HG03439 (cell line): Measurements from ENCODE around the gene FXN.
"Not testable (repeated sequence)": the region's sequence is repeated elsewhere in the genome, so short reads cannot be mapped to it uniquely, and the experiment has no call there.

Experiments
- ATAC-seq: cut with Tn5 transposase; IDR thresholded peaks from one replicate; pipeline ENCODE4 v1.9.1; 2021; ENCODE audit warnings: mild to moderate bottlenecking, moderate library complexity; ENCODE audit not compliant: unreplicated experiment

Gene FXN

DNA sequence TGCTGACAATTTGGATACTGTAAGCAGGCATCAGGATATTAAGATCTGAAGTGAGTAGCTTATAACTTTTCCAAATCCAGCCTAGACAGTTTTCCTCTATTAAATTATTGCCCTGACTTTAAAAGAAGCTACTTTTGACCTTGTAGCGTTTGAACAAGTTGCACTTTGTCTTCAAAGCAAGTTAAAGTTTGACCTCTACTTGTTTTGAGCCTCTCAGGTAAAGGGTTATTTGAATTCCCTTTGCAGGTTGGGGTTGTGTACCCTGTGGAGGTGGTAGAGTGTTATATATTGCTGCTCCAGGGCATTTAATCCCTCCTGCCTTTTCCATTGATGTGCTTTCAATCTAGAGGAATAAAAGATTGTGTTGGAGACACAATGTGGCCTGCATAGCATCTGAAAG lies 30.1 kb downstream of the FXN start:
- ATAC-seq, result no peak

DNA sequence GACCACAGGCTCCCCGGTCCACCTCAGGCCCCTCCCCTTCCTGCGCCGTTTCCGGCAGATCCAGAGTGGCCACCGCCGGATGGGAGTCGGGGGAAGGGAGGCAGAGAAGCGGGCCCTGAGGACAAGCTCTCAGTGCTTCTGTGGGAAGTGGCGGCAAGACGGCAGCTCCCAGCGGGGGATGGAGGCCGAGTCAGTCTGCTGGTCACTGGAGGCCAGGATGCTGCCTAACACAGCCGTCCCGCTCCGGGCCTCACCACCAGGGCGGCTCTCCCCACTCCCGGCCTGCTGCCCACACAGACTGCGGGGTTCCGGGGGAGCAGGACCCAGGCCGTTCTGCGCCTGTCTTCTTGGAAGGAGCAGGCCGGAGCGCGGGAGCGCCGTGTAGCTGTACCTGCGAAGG lies 31.4 kb downstream of the FXN start:
- no peak for ATAC-seq

DNA sequence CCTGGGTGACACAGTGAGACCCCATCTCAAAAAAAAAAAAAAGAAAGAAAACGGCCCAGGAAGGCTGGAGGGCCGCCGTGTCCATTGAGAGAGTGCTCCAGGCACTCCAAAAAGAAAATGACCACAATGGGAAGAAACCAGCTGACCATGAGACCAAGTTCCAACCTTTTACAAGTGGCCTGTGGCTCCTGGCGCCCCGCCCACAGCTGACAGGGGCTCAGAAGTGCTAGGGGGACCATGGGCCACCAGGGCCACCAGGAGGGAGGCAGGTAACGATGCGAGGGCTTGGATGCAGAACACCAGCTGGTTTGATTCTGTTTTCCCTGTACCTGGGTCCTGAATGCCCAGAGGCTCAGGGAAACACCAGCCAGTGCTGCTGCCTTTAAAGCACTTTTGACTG lies 34.6 kb downstream of the FXN start:
- ATAC-seq, result no peak

DNA sequence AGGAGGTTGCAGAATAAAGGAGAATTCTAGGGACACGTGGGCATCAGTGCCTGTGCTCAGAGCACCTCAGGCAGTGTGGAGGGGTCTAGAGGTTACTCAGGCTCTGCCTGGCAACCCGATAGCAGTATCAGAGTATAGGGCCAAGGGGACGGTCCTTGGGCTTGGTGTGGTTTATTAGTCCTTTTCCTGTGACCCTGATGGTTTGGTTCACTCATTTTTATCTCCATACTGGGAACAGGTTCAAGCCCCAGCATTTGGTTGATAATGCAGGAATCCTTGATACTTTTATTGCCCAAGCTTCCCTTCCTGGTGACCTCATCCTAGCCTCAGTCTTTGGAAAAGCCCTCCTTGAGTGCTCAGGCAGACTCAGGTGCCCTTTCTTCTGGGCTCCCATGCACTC lies 35.5 kb downstream of the FXN start:
- ATAC-seq, result no peak

DNA sequence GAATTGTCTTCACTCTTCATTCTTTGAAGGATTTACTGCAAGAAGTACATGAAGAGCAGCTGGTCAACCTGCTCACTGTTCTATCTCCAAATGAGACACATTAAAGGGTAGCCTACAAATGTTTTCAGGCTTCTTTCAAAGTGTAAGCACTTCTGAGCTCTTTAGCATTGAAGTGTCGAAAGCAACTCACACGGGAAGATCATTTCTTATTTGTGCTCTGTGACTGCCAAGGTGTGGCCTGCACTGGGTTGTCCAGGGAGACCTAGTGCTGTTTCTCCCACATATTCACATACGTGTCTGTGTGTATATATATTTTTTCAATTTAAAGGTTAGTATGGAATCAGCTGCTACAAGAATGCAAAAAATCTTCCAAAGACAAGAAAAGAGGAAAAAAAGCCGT lies 37.6 kb downstream of the FXN start:
- no peak for ATAC-seq

DNA sequence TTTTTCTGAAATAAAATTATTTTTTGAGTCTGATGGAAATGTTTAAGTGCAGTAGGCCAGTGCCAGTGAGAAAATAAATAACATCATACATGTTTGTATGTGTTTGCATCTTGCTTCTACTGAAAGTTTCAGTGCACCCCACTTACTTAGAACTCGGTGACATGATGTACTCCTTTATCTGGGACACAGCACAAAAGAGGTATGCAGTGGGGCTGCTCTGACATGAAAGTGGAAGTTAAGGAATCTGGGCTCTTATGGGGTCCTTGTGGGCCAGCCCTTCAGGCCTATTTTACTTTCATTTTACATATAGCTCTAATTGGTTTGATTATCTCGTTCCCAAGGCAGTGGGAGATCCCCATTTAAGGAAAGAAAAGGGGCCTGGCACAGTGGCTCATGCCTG lies 39.2 kb downstream of the FXN start:
- ATAC-seq, result no peak

GRCh38 chr9:69076550-69076949 lies 41.0 kb downstream of the FXN start:
- no peak for ATAC-seq

- no peak for ATAC-seq
Measured at GRCh38 chr9:69078069-69078468, 42.5 kb downstream of the FXN start.

- no peak for ATAC-seq
Measured at GRCh38 chr9:69078581-69078980, 43.0 kb downstream of the FXN start.

DNA sequence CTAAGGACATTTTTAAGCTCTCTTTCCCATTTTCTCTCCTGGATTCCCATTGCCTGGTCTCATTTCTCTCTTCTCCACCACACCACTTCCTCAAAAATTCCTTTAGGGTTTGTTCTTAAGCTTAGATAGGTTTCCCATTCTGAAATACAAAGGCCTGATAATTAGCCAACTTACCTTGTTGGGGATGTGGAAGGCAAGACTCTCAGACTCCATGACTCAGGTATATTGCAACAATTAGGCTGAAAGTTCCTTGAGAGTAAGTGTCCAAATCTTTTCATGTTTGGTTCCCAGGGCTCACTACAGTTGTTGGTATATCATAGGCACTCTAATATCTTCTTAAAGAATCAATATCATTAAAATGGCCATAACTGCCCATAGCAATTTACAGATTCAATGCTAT lies 43.6 kb downstream of the FXN start:
- no peak for ATAC-seq

DNA sequence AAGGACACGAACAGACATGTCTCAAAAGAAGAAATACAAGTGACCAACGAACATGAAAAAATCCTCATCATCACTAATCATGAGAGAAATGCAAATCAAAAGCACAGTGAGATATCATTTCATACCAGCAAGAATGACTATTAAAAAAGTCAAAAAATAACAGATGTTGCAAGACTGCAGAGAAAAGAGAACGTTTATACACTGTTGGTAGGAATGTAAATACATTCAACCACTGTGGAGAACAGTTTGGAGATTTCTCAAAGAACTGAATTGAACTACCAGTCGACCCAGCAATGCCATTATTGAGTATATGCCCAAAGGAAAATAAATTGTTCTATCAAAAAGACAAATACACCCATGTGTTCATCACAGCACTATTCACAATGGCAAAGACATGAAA lies 45.7 kb downstream of the FXN start:
- ATAC-seq, result no peak

DNA sequence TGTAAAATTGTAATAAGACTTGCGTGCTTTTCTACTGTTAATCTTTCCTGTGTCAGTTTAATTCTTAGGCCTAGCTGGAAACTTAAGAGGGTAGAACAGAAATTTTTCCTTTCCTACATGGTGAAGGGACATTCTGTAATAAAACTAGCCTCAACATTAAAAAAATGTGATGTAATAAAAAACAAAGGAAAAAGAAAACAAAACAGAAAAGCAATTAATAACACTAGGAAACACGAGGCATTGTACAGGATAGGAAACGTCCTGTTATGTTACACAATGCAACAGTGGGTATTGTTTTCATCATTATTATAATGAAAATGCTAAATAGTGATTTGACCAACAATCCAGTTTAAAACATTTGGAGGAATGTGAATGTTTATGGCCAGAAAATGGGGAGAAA lies 47.8 kb downstream of the FXN start:
- no peak for ATAC-seq

DNA sequence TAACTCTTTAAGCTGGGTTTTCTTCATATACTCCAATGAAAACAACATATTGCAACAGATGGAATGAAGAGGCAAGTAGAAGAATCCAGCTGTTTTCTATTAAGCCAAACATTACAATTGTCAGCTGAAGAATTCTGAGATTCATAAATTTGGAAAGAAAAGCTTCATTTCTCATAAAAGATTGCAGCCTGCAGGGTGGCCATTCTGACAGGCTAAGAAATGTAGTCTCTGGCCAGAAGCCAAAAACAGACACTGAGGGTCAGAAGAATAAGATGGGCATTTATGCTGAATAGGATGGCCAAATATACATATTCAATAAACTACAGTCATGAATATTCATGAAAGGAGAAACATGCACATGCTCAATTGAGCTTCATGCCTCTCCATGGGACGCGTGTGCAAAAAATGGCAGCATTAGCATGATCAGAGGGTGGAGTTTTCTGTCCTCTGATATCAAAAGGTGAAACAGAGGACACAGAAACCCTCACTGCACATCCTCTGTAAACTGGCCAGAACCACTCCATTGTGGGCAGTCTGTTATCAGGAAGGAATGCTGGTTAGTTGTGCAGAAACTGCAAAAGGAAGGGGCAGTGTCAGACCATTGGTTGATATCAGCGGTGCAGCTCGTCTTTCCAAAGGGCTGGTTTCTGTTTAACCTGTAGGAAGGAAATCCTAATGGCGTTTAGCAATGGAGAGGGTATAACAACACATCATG lies 50.2 kb downstream of the FXN start:
- ATAC-seq, result no peak

- ATAC-seq, result no peak
Measured at GRCh38 chr9:69086312-69086711, 50.8 kb downstream of the FXN start.

- ATAC-seq, result no peak
Measured at GRCh38 chr9:69086769-69087168, 51.2 kb downstream of the FXN start.

DNA sequence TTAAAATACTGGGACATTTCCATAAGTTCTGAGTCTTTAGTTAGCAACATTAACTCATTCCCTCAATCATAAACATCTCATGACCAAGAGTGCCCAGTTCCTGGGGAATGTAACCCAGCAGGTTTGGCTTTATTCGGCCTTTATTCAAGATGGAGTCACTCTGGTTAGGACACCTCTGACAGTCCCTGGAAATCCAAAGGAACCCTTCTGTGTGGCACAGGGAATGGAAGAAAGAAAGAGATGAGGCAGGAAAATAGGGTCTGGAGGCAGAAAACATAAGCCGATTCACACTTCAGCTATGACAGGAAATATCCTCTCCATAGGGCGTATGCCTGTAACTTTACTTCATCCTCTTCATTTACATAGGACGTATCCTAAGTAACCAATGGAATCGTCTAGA lies 53.5 kb downstream of the FXN start:
- no peak for ATAC-seq

DNA sequence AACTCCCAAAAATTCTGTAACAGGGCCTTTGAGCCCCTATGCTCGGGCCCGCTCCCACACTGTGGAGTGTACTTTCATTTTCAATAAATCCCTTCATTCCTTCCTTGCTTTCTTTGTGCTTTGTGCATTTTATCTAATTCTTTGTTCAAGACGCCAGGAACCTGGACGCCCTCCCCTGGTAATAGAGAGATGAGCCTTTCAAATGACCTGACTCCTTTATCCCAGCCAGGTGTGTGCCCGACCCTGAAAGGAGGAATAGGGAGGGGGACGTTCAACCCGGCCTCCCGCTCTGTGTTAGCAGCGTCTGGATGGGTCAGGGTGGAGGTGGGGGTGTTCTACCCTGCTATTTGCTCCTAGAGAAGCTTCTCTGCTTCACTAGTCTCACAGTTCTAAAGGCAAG lies 53.9 kb downstream of the FXN start:
- ATAC-seq, result no peak

DNA sequence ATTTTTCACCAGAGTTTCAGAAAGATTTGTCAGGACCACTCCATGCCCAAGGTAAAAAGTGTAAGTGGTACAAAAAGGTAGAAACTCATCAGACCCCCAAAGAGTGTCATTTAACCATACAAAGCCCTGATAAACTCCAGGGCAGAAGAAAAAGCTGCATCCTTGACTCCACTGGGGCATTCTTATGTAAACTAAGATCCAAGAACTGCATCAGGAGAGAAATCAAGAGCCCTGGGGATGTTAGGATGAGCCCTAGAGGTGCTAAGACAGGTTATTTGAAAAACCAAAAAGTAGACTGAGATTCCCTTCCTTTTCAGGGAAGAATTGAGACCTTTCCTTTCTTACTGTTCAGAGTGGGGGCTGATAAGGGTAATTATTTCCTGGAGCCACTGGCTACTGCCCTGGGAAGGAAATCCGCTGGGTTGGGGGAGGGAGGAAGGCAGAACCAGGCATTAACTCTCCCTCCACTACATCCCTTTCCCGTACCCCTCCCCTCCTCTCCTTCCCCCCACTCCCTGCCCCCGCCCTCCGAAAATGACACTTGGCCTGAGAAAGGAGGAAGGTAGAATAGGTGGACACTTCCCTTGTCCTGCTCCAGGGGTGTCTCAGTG lies 54.7 kb downstream of the FXN start:
- ATAC-seq, result no peak

GRCh38 chr9:69090946-69091345 lies 55.4 kb downstream of the FXN start:
- no peak for ATAC-seq

DNA sequence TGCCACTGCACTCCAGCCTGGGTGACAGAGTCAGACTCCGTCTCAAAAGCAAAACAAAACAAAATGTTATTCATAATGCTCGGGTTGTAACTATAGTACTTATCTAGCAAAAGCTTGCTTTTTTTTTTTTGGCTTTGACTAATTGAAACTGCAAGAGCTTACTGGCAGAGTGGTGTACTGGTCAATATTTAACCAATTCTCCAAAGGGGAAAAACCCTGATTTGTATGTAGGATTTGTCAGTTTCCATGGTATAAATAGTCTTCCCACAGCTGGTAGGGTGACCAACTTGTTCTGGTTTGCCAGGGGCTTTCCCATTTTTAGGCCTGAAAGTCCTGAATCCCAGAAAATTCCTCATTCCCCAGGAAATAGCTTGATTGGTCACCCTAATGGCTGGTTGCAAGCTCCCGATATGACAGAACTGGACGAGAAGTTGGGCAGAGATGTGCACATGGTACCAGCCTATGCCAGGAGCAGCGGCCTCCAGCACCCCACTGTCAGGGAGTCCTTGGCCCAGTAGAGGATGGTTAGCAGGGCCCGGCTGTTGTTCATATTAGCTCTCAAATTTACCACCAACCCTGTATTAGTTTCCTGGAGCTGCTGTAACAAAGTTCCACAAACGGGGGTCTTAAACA lies 58.0 kb downstream of the FXN start:
- ATAC-seq, result no peak

DNA sequence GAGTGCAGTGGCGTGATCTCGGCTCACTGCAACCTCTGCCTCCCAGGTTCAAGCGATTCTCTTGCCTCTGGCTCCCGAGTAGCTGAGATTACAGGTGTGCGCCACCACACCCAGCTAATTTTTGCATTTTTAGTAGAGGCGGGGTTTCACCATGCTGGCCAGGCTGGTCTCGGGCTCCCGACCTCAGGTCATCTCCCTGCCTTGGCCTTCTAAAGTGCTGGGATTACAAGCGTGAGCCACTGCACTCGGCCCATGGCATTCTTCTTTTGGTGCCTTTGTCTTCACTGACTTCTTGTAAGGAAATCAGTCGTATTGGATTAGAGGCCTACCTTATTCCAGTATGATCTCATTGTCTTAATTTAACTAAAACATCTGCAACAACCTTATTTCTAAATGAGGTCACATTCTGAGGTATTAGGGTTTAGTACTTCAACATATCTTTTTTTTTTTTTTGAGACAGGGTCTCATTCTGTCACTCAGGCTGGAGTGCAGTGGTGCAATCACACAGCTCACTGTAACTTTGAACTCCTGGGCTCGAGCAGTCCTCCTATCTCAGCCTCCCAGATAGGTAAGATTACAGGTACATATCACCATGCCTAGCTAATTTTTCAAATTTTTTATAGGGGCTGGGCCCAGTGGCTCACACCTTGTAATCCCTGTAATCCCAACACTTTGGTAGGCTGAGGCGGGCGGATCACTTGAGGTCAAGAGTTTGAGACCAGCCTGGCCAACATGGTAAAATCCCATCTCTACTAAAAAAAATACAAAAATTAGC lies 59.0 kb downstream of the FXN start:
- ATAC-seq, result not testable (repeated sequence)

DNA sequence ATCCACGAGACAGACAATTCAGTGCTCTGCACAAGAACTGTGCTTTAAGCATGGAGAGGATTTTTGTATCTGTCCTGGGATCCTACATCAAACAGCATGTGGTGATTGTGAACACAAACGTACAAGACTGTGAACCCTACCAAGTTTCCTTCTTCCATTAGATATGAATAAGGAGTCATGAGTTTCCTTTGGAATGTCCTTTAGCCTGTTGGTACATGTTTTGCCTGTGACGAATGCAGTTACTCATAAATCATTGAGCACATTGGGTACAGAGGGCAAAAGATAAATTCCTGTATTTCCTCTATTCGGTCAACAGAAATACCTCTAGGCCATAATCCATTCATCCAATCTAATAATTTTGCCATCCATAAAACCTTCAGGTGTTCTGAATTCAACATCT lies 61.5 kb downstream of the FXN start:
- ATAC-seq, result no peak
